Neural cell (in vitro differentiated cells): ENCODE data around the gene CCNG2. TPM values are rescaled to one million over a fixed set of nuclear protein-coding genes. Genes with fewer than 3 reads are reported as not detected.

Experiments
- H2AFZ ChIP-seq: fragments of 200-600, 300-800 bp; sonication (generic), shearing (Covaris generic); 2 replicates; pipeline ENCODE4 v1.6.0; 2014; ENCODE audit warnings: low read depth, mild to moderate bottlenecking, antibody characterized with exemption, low read length, moderate library complexity
- H3F3A ChIP-seq: fragments of 200-600 bp; shearing (Covaris generic); 2 replicates; pipeline ENCODE4 v1.6.1; 2016; ENCODE audit warnings: mild to moderate bottlenecking, moderate library complexity, mixed read lengths, antibody characterized with exemption, low read length; ENCODE audit not compliant: insufficient read depth, poor library complexity, severe bottlenecking
- H3K27ac ChIP-seq: fragments of 200-600, 300-800 bp; sonication (generic), shearing (Covaris generic); 2 replicates; pipeline ENCODE4 v1.5.1; 2014; ENCODE audit warnings: mild to moderate bottlenecking, low read length, moderate library complexity
- H3K27me3 ChIP-seq: fragments of 300-800, 200-600 bp; sonication (generic), shearing (Covaris generic); 2 replicates; pipeline ENCODE4 v1.6.0; 2014; ENCODE audit warnings: mild to moderate bottlenecking, low read depth, low read length, moderate library complexity; ENCODE audit not compliant: insufficient read depth
- H3K36me3 ChIP-seq: fragments of 300-800, 200-600 bp; sonication (generic), shearing (Covaris generic); 2 replicates; pipeline ENCODE4 v1.5.1; 2014; ENCODE audit warnings: mild to moderate bottlenecking, antibody characterized with exemption, low read length, moderate library complexity; ENCODE audit not compliant: insufficient read depth
- H3K4me2 ChIP-seq: fragments of 300-800, 200-600 bp; sonication (generic), shearing (Covaris generic); 2 replicates; pipeline ENCODE4 v1.6.0; 2014; ENCODE audit warnings: mild to moderate bottlenecking, low read length
- H3K4me3 ChIP-seq: fragments of 300-800, 200-600 bp; sonication (generic), shearing (Covaris generic); 2 replicates; pipeline ENCODE4 v1.5.1; 2014; ENCODE audit warnings: mild to moderate bottlenecking, low read length, moderate library complexity
- H3K79me2 ChIP-seq: fragments of 200-600 bp; shearing (Covaris generic); replicated peaks from 2 replicates; pipeline ENCODE4 v1.6.0; 2014; ENCODE audit warnings: mild to moderate bottlenecking, low read length, moderate library complexity; ENCODE audit not compliant: insufficient read depth
- H3K9ac ChIP-seq: fragments of 300-800, 200-600 bp; sonication (generic), shearing (Covaris generic); 2 replicates; pipeline ENCODE4 v1.6.1; 2016; ENCODE audit warnings: mild to moderate bottlenecking, low read length, mixed read lengths
- H3K9me2 ChIP-seq: fragments of 200-600 bp; shearing (Covaris generic); 2 replicates; pipeline ENCODE4 v1.6.1; 2016; ENCODE audit warnings: mild to moderate bottlenecking, low read length, mixed read lengths; ENCODE audit not compliant: insufficient read depth
- H3K9me3 ChIP-seq: fragments of 200-600, 300-800 bp; sonication (generic), shearing (Covaris generic); 2 replicates; pipeline ENCODE4 v1.6.1; 2016; ENCODE audit warnings: mild to moderate bottlenecking, mixed run types, low read length, moderate library complexity, mixed read lengths
- H4K20me1 ChIP-seq: fragments of 200-600 bp; shearing (Covaris generic); 2 replicates; pipeline ENCODE4 v1.6.1; 2016; ENCODE audit warnings: mild to moderate bottlenecking, mixed run types; ENCODE audit not compliant: insufficient read depth
- EP300 ChIP-seq: fragments of 450-650 bp; conservative IDR thresholded peaks from 2 replicates; pipeline ENCODE4 v1.6.1; 2014; ENCODE audit warnings: antibody characterized with exemption, mild to moderate bottlenecking, moderate library complexity; ENCODE audit not compliant: poor library complexity, severe bottlenecking
- EZH2 ChIP-seq: fragments of 200-600, 300-800 bp; shearing (Covaris generic), sonication (generic); IDR thresholded peaks from 2 replicates; pipeline ENCODE4 v1.6.1; 2014; ENCODE audit warnings: antibody characterized with exemption, low read length, borderline replicate concordance, mild to moderate bottlenecking; ENCODE audit not compliant: insufficient read depth, poor library complexity, severe bottlenecking
- MXI1 ChIP-seq: fragments of 450-650 bp; conservative IDR thresholded peaks from 2 replicates; pipeline ENCODE4 v1.6.1; 2014; ENCODE audit warnings: antibody characterized with exemption, mild to moderate bottlenecking; ENCODE audit not compliant: poor library complexity, severe bottlenecking
- POLR2AphosphoS5 ChIP-seq: IDR thresholded peaks from 2 replicates; pipeline ENCODE4 v1.6.1; 2012
- RAD21 ChIP-seq: fragments of 450-650 bp; conservative IDR thresholded peaks from 2 replicates; pipeline ENCODE4 v1.6.1; 2014; ENCODE audit warnings: antibody characterized with exemption, mild to moderate bottlenecking, moderate library complexity
- SMC3 ChIP-seq: fragments of 450-650 bp; conservative IDR thresholded peaks from 2 replicates; pipeline ENCODE4 v1.6.1; 2014; ENCODE audit warnings: antibody characterized with exemption, mild to moderate bottlenecking, moderate library complexity; ENCODE audit not compliant: poor library complexity
- TAF1 ChIP-seq: IDR thresholded peaks from 2 replicates; pipeline ENCODE4 v1.6.1; 2012; ENCODE audit warnings: low read depth
- polyA plus RNA-seq: library from polyadenylated mRNA; depleted of rRNA; stranded (reverse); fragments of >200 nt; gene quantifications from 2 replicates; pipeline ENCODE4 v1.2.3, GENCODE V29; 2014
- TF ChIP-seq, protein P1 (sequence below): IDR thresholded peaks from 2 replicates; pipeline ENCODE4 v1.6.1; 2012; ENCODE audit warnings: borderline replicate concordance
- TF ChIP-seq, protein P2 (sequence below): fragments of 450-650 bp; IDR thresholded peaks from 2 replicates; pipeline ENCODE4 v1.5.1; 2014; ENCODE audit warnings: antibody characterized with exemption, mild to moderate bottlenecking, moderate library complexity; ENCODE audit not compliant: poor library complexity, severe bottlenecking

CCNG2 gene
- polyA plus RNA-seq, 1 donor from 2014 or later = 132 TPM

DNA sequence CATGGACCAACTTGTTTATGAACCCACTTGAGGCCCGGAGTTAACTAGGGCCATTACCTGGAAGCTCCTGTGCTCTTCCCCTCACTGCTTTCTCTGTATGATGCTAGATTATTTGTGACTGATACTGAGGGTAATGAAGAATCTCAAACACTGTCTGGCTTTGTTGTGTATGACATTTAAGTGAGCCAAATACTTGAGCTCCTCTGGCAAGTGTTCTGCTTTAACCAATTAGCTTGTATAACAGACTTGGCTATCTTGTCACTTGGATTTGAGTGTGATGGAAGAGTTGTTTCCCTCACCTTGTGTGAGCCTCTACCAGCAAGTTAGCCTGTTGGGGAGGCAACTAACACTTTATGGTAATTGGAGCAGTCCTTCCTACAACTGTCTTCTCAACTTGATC is 42.7 kb downstream of the CCNG2 start:
- Histone ChIP-seq H3F3A (no peaks in the 10 kb centered on the region), H3K4me3 (no peak overlapping the region), H4K20me1 (no peaks in the 10 kb centered on the region), H2AFZ (no peak overlapping the region), H3K9me3 (no peaks in the 10 kb centered on the region), H3K9me2 (no peaks in the 10 kb centered on the region), H3K36me3 (no peaks in the 10 kb centered on the region), H3K9ac (no peak overlapping the region), H3K4me2 (no peak overlapping the region), H3K27ac (no peak overlapping the region), H3K27me3 (no peaks in the 10 kb centered on the region), H3K79me2 (no peaks in the 10 kb centered on the region)
- TF ChIP-seq, protein P1, sequence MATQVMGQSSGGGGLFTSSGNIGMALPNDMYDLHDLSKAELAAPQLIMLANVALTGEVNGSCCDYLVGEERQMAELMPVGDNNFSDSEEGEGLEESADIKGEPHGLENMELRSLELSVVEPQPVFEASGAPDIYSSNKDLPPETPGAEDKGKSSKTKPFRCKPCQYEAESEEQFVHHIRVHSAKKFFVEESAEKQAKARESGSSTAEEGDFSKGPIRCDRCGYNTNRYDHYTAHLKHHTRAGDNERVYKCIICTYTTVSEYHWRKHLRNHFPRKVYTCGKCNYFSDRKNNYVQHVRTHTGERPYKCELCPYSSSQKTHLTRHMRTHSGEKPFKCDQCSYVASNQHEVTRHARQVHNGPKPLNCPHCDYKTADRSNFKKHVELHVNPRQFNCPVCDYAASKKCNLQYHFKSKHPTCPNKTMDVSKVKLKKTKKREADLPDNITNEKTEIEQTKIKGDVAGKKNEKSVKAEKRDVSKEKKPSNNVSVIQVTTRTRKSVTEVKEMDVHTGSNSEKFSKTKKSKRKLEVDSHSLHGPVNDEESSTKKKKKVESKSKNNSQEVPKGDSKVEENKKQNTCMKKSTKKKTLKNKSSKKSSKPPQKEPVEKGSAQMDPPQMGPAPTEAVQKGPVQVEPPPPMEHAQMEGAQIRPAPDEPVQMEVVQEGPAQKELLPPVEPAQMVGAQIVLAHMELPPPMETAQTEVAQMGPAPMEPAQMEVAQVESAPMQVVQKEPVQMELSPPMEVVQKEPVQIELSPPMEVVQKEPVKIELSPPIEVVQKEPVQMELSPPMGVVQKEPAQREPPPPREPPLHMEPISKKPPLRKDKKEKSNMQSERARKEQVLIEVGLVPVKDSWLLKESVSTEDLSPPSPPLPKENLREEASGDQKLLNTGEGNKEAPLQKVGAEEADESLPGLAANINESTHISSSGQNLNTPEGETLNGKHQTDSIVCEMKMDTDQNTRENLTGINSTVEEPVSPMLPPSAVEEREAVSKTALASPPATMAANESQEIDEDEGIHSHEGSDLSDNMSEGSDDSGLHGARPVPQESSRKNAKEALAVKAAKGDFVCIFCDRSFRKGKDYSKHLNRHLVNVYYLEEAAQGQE = no peak
- TF ChIP-seq RAD21 (no peak), TAF1 (no peak), SMC3 (no peak), EP300 (no peak), MXI1 (no peak), EZH2 (no peak), POLR2AphosphoS5 (no peak)
- TF ChIP-seq, protein P2, sequence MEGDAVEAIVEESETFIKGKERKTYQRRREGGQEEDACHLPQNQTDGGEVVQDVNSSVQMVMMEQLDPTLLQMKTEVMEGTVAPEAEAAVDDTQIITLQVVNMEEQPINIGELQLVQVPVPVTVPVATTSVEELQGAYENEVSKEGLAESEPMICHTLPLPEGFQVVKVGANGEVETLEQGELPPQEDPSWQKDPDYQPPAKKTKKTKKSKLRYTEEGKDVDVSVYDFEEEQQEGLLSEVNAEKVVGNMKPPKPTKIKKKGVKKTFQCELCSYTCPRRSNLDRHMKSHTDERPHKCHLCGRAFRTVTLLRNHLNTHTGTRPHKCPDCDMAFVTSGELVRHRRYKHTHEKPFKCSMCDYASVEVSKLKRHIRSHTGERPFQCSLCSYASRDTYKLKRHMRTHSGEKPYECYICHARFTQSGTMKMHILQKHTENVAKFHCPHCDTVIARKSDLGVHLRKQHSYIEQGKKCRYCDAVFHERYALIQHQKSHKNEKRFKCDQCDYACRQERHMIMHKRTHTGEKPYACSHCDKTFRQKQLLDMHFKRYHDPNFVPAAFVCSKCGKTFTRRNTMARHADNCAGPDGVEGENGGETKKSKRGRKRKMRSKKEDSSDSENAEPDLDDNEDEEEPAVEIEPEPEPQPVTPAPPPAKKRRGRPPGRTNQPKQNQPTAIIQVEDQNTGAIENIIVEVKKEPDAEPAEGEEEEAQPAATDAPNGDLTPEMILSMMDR = no peak

DNA sequence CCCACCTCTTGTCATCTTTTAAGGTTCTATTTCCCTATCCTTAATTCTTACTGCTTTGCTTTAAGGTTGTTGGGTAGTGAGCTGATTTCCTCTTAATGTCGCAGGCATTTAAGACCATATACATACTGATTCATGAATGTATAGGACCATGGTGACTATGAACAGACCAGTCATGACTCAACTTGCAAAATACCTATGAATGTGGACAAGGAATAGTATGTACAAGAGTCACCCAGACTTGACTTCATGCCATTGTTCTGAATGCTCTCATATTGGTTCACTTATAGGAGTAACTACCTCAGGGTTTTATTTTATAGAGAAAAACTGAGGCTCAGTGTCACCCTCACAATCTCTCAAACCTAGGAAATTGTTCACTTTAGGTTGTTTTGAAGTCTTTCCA is 44.3 kb downstream of the CCNG2 start:
- Histone ChIP-seq H3K4me3 (no peak overlapping the region), H3K79me2 (no peaks in the 10 kb centered on the region), H3K4me2 (no peak overlapping the region), H4K20me1 (no peaks in the 10 kb centered on the region), H3K27me3 (no peaks in the 10 kb centered on the region), H3F3A (no peaks in the 10 kb centered on the region), H3K9me3 (no peaks in the 10 kb centered on the region), H2AFZ (no peak overlapping the region), H3K9ac (no peak overlapping the region), H3K36me3 (no peaks in the 10 kb centered on the region), H3K27ac (no peak overlapping the region), H3K9me2 (no peaks in the 10 kb centered on the region)
- TF ChIP-seq EP300 (no peak), POLR2AphosphoS5 (no peak), RAD21 (no peak), SMC3 (no peak), MXI1 (no peak), EZH2 (no peak), TAF1 (no peak)
- TF ChIP-seq, protein P1 = no peak
- TF ChIP-seq, protein P2 = no peak
